Measurements from ENCODE around the gene RPUSD2. TPM values are rescaled to one million over a fixed set of nuclear protein-coding genes. Genes with fewer than 3 reads are reported as not detected.

RPUSD2 gene, protein sequence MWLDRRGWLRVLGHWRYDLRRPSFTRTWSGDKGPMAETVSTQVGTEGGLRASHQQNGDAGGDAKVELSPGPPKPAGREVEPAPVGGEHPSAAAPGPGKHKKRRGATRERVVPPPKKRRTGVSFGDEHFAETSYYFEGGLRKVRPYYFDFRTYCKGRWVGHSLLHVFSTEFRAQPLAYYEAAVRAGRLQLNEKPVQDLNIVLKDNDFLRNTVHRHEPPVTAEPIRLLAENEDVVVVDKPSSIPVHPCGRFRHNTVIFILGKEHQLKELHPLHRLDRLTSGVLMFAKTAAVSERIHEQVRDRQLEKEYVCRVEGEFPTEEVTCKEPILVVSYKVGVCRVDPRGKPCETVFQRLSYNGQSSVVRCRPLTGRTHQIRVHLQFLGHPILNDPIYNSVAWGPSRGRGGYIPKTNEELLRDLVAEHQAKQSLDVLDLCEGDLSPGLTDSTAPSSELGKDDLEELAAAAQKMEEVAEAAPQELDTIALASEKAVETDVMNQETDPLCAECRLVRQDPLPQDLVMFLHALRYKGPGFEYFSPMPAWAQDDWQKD
- total RNA-seq (2014; rRNA removed; shearing (Covaris generic)): 28.7 and 32.2 TPM in 2 replicates

DNA sequence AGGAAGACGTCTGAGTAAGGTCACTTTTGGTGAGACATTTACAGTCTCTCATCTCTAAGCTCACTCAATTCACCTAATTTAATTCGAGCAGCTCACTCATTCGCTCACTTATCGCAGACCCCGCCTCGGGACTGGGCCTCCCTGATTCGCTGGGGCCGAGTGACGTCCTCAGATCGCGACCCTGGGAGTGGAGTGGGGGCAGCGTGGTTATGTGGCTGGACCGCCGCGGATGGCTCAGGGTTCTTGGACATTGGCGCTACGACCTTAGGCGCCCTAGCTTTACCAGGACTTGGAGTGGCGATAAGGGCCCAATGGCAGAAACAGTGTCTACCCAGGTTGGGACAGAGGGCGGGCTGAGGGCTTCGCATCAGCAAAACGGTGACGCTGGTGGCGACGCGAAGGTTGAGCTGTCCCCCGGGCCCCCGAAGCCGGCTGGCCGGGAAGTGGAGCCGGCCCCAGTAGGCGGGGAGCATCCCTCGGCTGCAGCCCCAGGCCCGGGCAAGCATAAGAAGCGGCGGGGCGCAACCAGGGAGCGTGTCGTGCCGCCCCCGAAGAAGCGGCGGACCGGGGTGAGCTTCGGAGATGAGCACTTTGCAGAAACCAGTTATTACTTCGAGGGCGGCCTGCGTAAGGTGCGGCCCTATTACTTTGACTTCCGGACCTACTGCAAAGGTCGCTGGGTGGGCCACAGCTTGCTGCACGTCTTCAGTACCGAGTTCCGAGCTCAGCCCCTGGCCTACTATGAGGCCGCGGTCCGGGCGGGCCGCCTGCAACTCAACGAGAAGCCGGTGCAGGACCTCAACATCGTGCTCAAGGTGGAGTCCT lies at the start of gene RPUSD2:
Gene RPUSD2, plus strand, starts transcription at position 171 of the 825 bp plus-strand sequence. Its CDS starts 39 bp downstream, at position 210.

DNA sequence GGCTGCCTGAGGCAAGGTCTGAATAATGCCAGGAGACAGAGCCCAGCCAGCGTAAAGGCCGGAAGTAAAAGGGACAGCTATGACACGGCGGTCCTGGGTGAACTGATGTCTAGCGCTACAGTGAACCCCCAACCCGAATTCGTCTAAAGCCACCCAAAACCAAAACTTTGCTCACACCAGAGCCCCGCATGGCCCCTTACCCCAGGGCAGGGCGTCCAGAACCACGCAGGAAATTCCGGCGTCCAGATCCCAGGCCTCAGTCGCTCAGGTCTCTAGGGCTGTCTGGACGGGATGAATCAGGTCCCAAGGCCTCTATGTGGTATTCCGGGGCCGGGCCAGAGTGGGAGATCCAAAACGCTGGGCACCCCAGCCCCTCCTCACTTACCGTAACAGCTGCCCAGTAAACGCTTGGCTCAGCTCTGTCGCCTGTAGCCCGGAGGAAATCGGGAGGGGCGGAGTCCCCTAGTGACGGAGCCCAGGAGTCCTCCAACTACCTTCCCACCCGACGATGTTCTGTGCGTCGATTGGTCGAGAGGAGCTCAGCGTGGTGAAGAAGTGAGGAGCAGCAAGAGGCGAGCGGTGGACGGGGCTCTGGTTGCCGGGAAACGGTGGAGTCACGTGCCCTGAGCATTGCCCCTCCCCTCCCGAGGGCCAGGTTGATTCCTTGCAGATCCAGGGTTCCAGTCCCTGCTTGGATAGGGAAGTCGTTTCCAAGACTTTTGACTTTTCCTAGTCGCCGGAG lies 4.3 kb upstream of the RPUSD2 start, which contains the start of gene CCDC32:
Gene CCDC32, minus strand, starts transcription at position 452 of the 742 bp plus-strand sequence. CDS start 2,027 bp downstream, outside the sequence.

DNA sequence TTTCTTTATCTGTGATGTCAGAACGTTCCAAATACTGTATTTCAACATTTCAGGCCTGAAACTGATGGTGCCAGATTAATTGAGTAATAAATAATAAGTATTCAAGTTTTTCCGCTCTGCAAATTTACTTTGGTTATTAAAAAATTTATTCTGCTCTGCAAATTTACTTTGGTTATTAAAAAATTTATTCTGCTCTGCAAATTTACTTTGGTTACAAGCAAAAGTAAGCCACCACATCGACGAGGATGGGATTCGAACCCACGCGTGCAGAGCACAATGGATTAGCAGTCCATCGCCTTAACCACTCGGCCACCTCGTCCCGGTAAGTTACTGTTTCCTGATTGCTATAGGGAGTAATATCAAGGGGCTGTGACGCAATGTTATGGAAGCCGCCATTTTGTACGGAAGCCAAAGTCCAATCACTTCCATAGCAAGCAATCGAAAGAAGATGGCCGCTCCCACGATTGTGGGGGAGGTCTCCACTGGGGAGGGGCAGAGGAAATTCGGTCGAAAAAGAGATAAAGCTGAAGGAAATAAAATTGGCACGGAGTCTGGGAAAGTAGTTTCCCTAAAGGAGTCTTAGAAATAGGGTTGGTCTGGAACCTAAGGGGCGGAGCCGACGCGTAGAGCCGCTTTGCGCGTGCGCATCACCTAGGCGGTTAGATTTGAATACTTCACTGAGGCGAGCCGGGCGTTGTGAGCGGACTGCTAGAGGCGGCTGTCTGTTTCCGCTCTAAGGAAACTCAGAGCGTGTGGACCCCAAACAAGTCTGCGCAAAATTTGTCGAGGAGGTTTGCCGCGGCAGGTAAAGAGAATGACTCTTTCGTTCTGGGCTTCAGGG lies 24.7 kb downstream of the RPUSD2 start, which contains the start of gene KNL1:
Gene KNL1, plus strand, starts transcription at position 662 of the 841 bp plus-strand sequence. CDS start 8,683 bp downstream, outside the sequence.

Small RNA genes lying within 50 kb of the gene (small RNA-seq; reads per million reads assigned to genes)
- not detected for gene RF00017
- not detected for gene RN7SL376P
- not detected for gene RNU6-516P

Other genes starting within 250 kb of the RPUSD2 start
- 16.1 and 17.4 TPM in 2 replicates for gene INAFM2, start 245.6 kb upstream of the RPUSD2 start, total RNA-seq (2014; rRNA removed; shearing (Covaris generic))
- gene CCDC9B, start 228.4 kb upstream of the RPUSD2 start, total RNA-seq (2014; rRNA removed; shearing (Covaris generic)): 47.7 and 53.8 TPM in 2 replicates
- gene PHGR1, start 218.3 kb upstream of the RPUSD2 start, total RNA-seq (2014; rRNA removed; shearing (Covaris generic)): not detected in 2 replicates
- 0.15 and 1.0 TPM in 2 replicates for gene DISP2, start 211.1 kb upstream of the RPUSD2 start, total RNA-seq (2014; rRNA removed; shearing (Covaris generic))
- 114 and 118 TPM in 2 replicates for gene KNSTRN, start 186.6 kb upstream of the RPUSD2 start, total RNA-seq (2014; rRNA removed; shearing (Covaris generic))
- gene IVD, start 163.5 kb upstream of the RPUSD2 start, total RNA-seq (2014; rRNA removed; shearing (Covaris generic)): 33.1 and 36.4 TPM in 2 replicates
- 9.8 and 12.5 TPM in 2 replicates for gene BAHD1, start 128.3 kb upstream of the RPUSD2 start, total RNA-seq (2014; rRNA removed; shearing (Covaris generic))
- gene CHST14, start 98.3 kb upstream of the RPUSD2 start, total RNA-seq (2014; rRNA removed; shearing (Covaris generic)): 18.4 and 22.0 TPM in 2 replicates
- 8.9 and 10.5 TPM in 2 replicates for gene CCDC32, start 4.3 kb upstream of the RPUSD2 start, total RNA-seq (2014; rRNA removed; shearing (Covaris generic))
- gene KNL1, start 24.9 kb downstream of the RPUSD2 start, total RNA-seq (2014; rRNA removed; shearing (Covaris generic)): 25.2 and 26.9 TPM in 2 replicates
- gene RAD51, start 125.9 kb downstream of the RPUSD2 start, total RNA-seq (2014; rRNA removed; shearing (Covaris generic)): 28.1 and 29.8 TPM in 2 replicates
- 20.3 and 23.7 TPM in 2 replicates for gene RMDN3, start 186.0 kb downstream of the RPUSD2 start, total RNA-seq (2014; rRNA removed; shearing (Covaris generic))
- gene GCHFR, start 194.8 kb downstream of the RPUSD2 start, total RNA-seq (2014; rRNA removed; shearing (Covaris generic)): 29.0 and 31.7 TPM in 2 replicates
- 0.49 and 0.88 TPM in 2 replicates for gene C15orf62, start 200.7 kb downstream of the RPUSD2 start, total RNA-seq (2014; rRNA removed; shearing (Covaris generic))
- gene ZFYVE19, start 237.8 kb downstream of the RPUSD2 start, total RNA-seq (2014; rRNA removed; shearing (Covaris generic)): 26.9 and 28.2 TPM in 2 replicates
- 61.7 and 79.5 TPM in 2 replicates for gene DNAJC17, start 238.2 kb downstream of the RPUSD2 start, total RNA-seq (2014; rRNA removed; shearing (Covaris generic))

Measured in A375 (cell line).